C4-2B (cell line): ENCODE data around the gene ZNF521.

Experiments
- CTCF ChIP-seq: fragments of 450-650 bp; conservative IDR thresholded peaks from 2 replicates; pipeline ENCODE4 v1.5.1; 2017; ENCODE audit warnings: mild to moderate bottlenecking
- ZFX ChIP-seq: fragments of 450-650 bp; IDR thresholded peaks from 2 replicates; pipeline ENCODE4 v1.6.1; 2017

GRCh38 chr18:25180973-25181548, 170.9 kb downstream of the ZNF521 start:
- TF ChIP-seq CTCF, result no peak
- no peak for TF ChIP-seq ZFX
